SK-N-MC (cell line): ENCODE data around the gene ZNF335.

Source experiments
- EZH2 ChIP-seq: fragments of 200-600 bp; sonication (generic); IDR thresholded peaks from one replicate; pipeline ENCODE4 v1.6.1; 2017; ENCODE audit warnings: antibody characterized with exemption
- FOXP2 ChIP-seq: optimal IDR thresholded peaks from 2 replicates; pipeline ENCODE3; 2011; ENCODE audit warnings: mild to moderate bottlenecking, moderate library complexity; ENCODE audit not compliant: insufficient read depth; ENCODE audit errors: extremely low read length, control extremely low read depth
- POLR2AphosphoS5 ChIP-seq: IDR thresholded peaks from 2 replicates; pipeline ENCODE4 v1.6.1; 2012; ENCODE audit warnings: mild to moderate bottlenecking, low read depth, low read length, borderline replicate concordance

DNA sequence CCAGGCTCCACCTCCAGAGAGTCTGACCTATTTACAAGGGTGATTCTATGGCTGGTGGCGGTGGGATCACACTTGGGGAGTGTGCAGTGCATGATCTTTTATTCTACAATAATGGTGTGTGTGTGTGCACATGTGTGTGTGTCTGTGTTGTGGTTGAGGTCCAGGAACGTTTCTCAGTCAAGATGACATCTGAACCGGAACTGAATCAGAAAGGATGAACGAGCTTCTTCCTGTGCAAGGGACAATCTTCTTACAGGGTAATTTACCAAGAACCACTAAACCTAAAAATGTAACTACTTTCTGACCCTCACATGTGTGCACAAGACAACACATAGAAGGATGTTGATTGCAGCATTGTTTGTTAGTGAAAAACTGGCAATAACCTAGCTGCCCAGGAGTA lies 45.3 kb upstream of the ZNF335 start:
- no peak for TF ChIP-seq POLR2AphosphoS5
- no peak for TF ChIP-seq EZH2
- TF ChIP-seq FOXP2 = no peak
